ENCODE data around the gene LRRC8E.
"Not testable (repeated sequence)": the region's sequence is repeated elsewhere in the genome, so short reads cannot be mapped to it uniquely, and the experiment has no call there.

Gene LRRC8E

DNA sequence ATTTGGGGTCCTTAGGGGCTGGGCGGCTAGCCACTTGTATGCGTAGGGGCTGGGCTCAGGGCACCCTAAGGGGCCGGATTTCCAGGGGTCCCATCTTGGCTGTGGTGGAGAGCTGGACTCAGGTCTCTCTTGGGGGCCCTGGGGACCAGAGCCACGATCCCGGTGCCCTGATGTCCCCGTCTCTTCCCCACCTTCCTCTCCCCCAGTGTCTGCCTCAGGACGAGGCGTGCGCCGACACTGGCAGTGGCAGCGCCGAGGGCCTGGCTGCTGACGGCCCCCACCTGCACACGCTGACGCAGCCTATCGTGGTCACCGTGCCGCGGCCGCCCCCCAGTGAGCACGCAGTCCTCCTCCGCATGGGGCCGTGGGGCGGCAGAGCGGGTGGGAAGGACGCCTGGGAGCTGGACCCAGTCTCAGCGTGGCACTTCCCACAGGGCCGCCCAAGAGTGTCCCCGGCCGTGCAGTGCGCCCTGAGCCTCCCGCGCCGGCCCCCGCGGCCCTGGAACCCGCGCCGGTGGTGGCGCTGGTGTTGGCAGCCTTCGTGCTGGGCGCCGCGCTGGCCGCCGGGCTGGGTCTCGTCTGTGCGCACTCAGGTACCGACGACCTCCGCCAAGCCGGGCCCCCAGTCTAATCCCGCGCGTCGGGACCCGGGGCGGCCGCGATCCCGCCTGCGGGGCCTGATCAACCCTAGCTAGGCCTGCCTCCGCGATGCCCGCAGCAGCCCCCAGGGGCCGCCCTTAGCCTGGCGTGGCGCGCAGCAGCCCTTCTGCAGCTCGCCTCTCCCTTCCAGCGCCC is 29.2 kb downstream of the LRRC8E start:
- H3K4me3 ChIP-seq (ENCODE audit: low read length) = peak overlapping the region; percentile 55; the same call in 1 of the 2 replicates
- no peak overlapping the region for H3K27ac ChIP-seq (ENCODE audit: low read length)
- H3K36me3 ChIP-seq (ENCODE audit: control insufficient read depth, insufficient read depth, low read length) = peaks cover 6% of the 10 kb centered on the region; the same call in 1 of the 2 replicates
- no peak for DNase-seq (ENCODE audit: low read depth, low spot score)
- no CpG with 5 or more reads among the region's 71 CpGs for WGBS (ENCODE audit: insufficient coverage, insufficient read length)
- H3K27me3 ChIP-seq (ENCODE audit: control insufficient read depth, insufficient read depth, low read length) = peaks cover 13% of the 10 kb centered on the region
- H3K9me3 ChIP-seq (ENCODE audit: control insufficient read depth, insufficient read depth, low read length) = no peaks in the 10 kb centered on the region
- H3K4me1 ChIP-seq (ENCODE audit: control insufficient read depth, insufficient read depth, low read length) = no peaks in the 10 kb centered on the region; the same call in 1 of the 2 replicates

DNA sequence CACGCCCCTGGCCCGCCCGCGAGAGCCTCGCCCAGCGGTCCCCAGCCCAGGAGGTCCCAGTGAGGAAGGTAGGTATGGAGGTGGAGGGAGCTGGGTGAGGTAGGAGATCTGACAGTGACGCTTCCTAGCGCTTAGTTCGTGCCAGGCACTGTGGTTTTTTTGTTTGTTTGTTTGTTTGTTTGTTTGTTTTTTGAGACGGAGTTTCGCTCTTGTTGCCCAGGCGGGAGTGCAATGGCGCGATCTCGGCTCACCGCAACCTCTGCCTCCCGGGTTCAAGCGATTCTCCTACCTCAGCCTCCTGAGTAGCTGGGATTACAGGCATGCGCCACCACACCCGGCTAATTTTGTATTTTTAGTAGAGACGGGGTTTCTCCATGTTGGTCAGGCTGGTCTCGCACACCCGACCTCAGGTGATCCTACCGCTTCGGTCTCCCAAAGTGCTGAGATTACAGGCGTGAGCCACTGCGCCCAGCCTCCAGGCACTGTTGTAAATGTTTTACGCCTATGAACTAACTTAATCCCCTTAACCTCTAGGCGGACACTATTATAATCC is 29.8 kb downstream of the LRRC8E start:
- peaks cover 13% of the 10 kb centered on the region for H3K27me3 ChIP-seq (ENCODE audit: control insufficient read depth, insufficient read depth, low read length)
- no CpG with 5 or more reads among the region's 29 CpGs for WGBS (ENCODE audit: insufficient coverage, insufficient read length)
- peak overlapping the region; percentile 55; the same call in 1 of the 2 replicates for H3K4me3 ChIP-seq (ENCODE audit: low read length)

DNA sequence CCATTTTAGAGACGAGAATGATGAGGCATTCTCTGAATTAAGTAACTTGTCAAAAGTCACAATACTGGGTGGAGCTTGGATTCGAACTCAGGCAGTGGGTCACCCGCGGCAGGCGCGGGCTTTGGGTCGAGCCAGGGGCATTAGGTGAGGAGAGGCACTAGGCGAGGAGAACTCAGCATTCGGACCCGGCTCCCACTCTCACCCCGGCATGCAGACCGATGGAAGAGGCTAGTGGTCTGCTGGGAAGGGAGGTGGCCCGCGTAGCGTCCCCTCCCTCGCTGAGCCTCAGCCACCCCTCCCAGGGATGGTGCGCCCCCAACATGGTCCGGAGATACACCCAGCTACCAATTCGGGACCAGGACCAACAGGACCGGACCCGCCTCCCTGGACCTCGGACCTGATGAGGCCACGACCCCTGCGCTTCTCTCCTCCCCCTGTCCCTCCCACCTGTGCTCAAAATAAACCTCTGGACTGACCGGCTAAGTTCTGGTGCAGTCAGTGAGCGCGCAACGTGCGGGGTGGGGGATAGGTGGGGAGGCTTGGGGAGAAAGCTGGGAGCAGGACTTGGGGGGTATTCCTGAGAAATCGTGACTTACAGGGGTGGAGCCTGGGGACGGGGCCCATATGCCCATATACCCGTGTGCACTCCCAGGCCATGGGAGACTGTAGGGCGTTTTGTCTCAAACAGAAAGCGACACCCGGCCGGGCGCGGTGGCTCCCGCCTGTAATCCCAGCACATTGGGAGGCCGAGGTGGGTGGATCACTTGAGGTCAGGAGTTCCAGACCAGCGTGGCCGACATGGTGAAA is 30.5 kb downstream of the LRRC8E start:
- H3K27me3 ChIP-seq (ENCODE audit: control insufficient read depth, insufficient read depth, low read length) = peaks cover 13% of the 10 kb centered on the region
- no peaks in the 10 kb centered on the region; the same call in 1 of the 2 replicates for H3K4me1 ChIP-seq (ENCODE audit: control insufficient read depth, insufficient read depth, low read length)
- H3K36me3 ChIP-seq (ENCODE audit: control insufficient read depth, insufficient read depth, low read length) = 0 out of 2 replicates have a peak, but pooled peaks cover 3% of the 10 kb centered on the region
- H3K9me3 ChIP-seq (ENCODE audit: control insufficient read depth, insufficient read depth, low read length) = no peaks in the 10 kb centered on the region
- no peak overlapping the region for H3K4me3 ChIP-seq (ENCODE audit: low read length)
- no CpG with 5 or more reads among the region's 42 CpGs for WGBS (ENCODE audit: insufficient coverage, insufficient read length)
- no peak overlapping the region for H3K27ac ChIP-seq (ENCODE audit: low read length)
- no peak for DNase-seq (ENCODE audit: low read depth, low spot score)

More for the DNA sequence above, 29.8 kb downstream of the LRRC8E start:
- H3K9me3 ChIP-seq (ENCODE audit: control insufficient read depth, insufficient read depth, low read length); DNase-seq (ENCODE audit: low read depth, low spot score); H3K4me1 ChIP-seq (ENCODE audit: control insufficient read depth, insufficient read depth, low read length); H3K27ac ChIP-seq (ENCODE audit: low read length); H3K36me3 ChIP-seq (ENCODE audit: control insufficient read depth, insufficient read depth, low read length): not testable (repeated sequence)

DNA sequence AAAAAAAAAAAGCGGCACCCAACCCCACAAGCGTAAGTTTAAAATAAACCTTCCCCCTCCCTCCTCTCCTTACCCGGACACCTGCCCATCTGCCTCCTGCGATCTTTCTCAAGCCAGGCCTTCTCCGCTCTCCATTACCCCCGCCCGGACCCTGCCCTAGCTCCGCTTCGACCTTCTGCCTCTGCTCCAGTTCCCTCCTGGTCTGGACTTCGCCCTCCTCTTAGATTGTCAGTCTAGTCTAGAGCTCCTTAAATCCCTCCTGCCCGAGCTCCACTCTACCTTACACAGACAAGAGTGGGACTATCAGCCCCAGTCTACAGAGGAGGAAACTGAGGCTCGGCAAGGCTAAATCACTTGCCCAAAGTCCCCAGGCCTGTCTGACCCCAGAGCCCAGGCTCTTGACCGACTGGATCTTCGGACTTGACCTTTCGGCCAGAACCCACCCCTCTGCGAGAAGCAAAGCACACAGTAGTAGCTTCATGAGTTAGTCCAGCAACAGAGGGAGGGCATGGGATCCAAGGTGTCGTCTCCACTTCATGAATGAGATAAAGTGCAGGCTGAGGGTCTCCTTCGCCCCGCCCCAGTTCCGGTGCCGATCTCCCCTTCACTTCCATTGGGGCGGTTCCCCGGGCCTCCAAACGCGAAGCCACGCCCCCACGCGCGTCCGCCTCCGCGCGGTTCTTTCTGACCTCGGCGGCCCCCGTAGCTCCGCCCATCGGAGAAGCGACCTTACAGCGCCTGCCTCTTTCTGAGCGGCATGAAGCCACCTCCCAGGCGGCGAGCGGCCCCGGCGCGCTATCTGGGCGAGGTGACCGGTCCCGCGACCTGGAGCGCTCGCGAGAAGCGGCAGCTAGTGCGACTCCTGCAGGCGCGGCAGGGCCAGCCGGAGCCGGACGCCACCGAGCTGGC is 31.6 kb downstream of the LRRC8E start, which contains the start of gene SNAPC2:
SNAPC2 (plus strand) TSS at position 729 of the 909 bp plus-strand sequence; CDS start at position 758, 29 bp downstream.
- Histone ChIP-seq H3K27me3 (ENCODE audit: control insufficient read depth, insufficient read depth, low read length) (peaks cover 13% of the 10 kb centered on the region), H3K9me3 (ENCODE audit: control insufficient read depth, insufficient read depth, low read length) (no peaks in the 10 kb centered on the region), H3K4me3 (ENCODE audit: low read length) (peak within 1 kb of the TSS; percentile 74), H3K4me1 (ENCODE audit: control insufficient read depth, insufficient read depth, low read length) (peaks cover 2% of the 10 kb centered on the region; the same call in 1 of the 2 replicates), H3K27ac (ENCODE audit: low read length) (no peak within 1 kb of the TSS), H3K36me3 (ENCODE audit: control insufficient read depth, insufficient read depth, low read length) (0 out of 2 replicates have a peak, but pooled peaks cover 3% of the 10 kb centered on the region)
- no CpG with 5 or more reads among the region's 62 CpGs for WGBS (ENCODE audit: insufficient coverage, insufficient read length)
- no peak for DNase-seq (ENCODE audit: low read depth, low spot score)

DNA sequence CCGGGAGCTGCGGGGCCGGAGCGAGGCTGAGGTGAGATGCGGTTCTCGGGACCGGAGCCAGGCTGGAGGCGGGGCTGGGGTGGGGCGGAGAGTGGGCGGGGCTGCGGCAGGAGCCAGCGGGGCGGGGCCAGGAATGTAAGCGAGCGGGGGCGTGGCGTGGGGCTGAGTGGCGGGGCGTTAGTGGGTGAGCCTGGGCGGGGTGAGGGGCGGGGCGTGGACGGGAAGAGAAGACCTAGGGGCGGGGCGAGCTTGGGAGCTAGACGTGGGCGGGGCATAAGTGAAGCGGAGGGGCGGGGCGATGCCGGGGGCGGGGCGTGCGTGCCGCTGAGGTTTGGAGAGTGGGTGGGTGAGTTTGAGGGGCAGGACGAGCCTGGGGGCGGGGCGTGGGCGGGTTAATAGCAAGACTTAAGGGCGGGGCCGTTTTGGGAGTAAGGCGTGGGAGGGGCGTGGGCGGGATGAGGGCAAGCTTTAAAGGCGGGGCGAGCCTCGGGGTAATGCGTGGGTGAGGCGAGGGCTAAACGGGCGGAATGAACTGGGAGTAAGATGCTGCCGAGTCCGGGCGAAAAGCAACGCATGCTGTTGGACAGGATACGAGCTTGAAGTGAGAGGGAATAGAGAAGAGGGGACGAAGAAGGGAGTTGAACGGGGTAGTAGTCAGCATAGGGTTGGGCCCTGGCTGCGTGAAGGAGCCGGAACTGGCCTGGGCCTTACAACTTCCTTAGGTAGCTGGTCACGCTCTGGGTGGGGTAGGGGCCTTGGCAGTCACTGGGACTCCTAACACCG is 32.4 kb downstream of the LRRC8E start:
- peaks cover 8% of the 10 kb centered on the region; the same call in 1 of the 2 replicates for H3K27me3 ChIP-seq (ENCODE audit: control insufficient read depth, insufficient read depth, low read length)
- H3K27ac ChIP-seq (ENCODE audit: low read length) = no peak overlapping the region
- peak overlapping the region; percentile 74 for H3K4me3 ChIP-seq (ENCODE audit: low read length)
- no CpG with 5 or more reads among the region's 62 CpGs for whole genome bisulfite sequencing (ENCODE audit: insufficient coverage, insufficient read length)
- H3K9me3 ChIP-seq (ENCODE audit: control insufficient read depth, insufficient read depth, low read length) = no peaks in the 10 kb centered on the region
- 0 out of 2 replicates have a peak, but pooled peaks cover 3% of the 10 kb centered on the region for H3K36me3 ChIP-seq (ENCODE audit: control insufficient read depth, insufficient read depth, low read length)
- no peak for DNase-seq (ENCODE audit: low read depth, low spot score)
- peaks cover 2% of the 10 kb centered on the region; the same call in 1 of the 2 replicates for H3K4me1 ChIP-seq (ENCODE audit: control insufficient read depth, insufficient read depth, low read length)

DNA sequence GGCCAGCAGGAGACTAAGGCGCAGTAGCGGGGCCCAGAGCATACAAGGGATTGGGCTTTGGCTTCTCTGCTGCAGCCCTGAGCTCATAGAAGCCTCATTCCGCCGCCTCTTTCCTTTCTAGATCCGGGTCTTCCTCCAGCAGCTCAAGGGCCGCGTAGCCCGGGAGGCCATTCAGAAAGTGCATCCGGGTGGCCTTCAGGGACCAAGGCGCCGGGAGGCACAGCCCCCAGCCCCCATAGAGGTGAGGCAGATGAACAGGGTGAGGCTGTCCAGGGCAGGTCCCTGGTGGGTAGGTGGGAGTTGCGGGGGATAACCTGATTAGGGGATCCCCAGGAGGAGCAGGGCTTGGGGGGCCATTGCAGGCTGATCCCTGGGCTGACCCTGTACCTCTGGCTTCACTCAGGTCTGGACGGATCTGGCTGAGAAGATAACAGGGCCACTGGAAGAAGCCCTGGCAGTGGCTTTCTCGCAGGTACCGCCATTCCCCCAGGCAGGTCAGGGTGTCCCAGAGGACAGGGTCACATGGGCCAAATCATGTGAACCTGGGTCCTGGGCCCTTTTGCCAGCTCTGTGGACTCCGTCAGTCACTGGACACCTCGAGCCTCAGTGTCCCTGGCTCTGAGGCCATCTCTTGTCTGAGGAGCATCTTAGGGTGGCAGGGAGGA is 33.1 kb downstream of the LRRC8E start:
- Histone ChIP-seq H3K36me3 (ENCODE audit: control insufficient read depth, insufficient read depth, low read length) (0 out of 2 replicates have a peak, but pooled peaks cover 3% of the 10 kb centered on the region), H3K27me3 (ENCODE audit: control insufficient read depth, insufficient read depth, low read length) (peaks cover 5% of the 10 kb centered on the region; the same call in 1 of the 2 replicates), H3K4me3 (ENCODE audit: low read length) (peak overlapping the region; percentile 37; the same call in 1 of the 2 replicates), H3K27ac (ENCODE audit: low read length) (no peak overlapping the region), H3K9me3 (ENCODE audit: control insufficient read depth, insufficient read depth, low read length) (no peaks in the 10 kb centered on the region), H3K4me1 (ENCODE audit: control insufficient read depth, insufficient read depth, low read length) (0 out of 2 replicates have a peak, but pooled peaks cover 3% of the 10 kb centered on the region)
- DNase-seq (ENCODE audit: low read depth, low spot score) = no peak
- no CpG with 5 or more reads among the region's 17 CpGs for WGBS (ENCODE audit: insufficient coverage, insufficient read length)

DNA sequence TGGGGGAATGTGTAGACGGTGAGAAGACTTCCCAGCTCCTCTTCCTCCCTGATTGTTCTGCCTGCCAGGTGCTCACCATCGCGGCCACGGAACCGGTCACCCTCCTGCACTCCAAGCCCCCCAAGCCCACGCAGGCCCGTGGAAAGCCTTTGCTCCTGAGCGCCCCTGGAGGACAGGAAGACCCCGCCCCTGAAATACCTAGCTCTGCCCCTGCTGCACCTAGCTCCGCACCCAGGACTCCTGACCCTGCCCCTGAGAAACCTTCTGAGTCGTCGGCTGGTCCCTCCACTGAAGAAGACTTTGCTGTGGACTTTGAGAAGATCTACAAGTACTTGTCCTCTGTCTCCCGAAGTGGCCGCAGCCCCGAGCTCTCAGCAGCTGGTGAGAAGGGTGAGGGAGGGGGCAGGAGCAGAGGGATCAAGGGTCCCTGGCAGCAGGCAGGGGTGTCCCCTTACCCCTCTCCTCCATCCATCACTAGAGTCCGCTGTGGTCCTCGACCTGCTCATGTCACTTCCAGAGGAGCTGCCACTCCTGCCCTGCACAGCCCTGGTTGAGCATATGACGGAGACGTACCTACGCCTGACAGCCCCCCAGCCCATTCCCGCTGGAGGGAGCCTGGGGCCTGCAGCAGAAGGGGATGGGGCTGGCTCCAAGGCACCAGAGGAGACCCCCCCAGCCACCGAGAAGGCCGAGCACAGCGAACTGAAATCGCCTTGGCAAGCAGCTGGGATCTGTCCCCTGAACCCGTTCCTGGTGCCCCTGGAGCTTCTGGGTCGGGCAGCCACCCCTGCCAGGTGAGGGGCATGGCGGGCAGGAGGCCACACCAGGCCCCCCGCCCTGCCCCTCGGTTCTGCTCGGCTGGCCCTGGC is 33.9 kb downstream of the LRRC8E start:
- 0 out of 2 replicates have a peak, but pooled peaks cover 3% of the 10 kb centered on the region for H3K4me1 ChIP-seq (ENCODE audit: control insufficient read depth, insufficient read depth, low read length)
- H3K27ac ChIP-seq (ENCODE audit: low read length) = no peak overlapping the region
- WGBS (ENCODE audit: insufficient coverage, insufficient read length) = no CpG with 5 or more reads among the region's 31 CpGs
- no peak overlapping the region for H3K4me3 ChIP-seq (ENCODE audit: low read length)
- peaks cover 3% of the 10 kb centered on the region; the same call in 1 of the 2 replicates for H3K36me3 ChIP-seq (ENCODE audit: control insufficient read depth, insufficient read depth, low read length)
- H3K9me3 ChIP-seq (ENCODE audit: control insufficient read depth, insufficient read depth, low read length) = no peaks in the 10 kb centered on the region
- H3K27me3 ChIP-seq (ENCODE audit: control insufficient read depth, insufficient read depth, low read length) = peaks cover 1% of the 10 kb centered on the region; the same call in 1 of the 2 replicates
- DNase-seq (ENCODE audit: low read depth, low spot score) = no peak

DNA sequence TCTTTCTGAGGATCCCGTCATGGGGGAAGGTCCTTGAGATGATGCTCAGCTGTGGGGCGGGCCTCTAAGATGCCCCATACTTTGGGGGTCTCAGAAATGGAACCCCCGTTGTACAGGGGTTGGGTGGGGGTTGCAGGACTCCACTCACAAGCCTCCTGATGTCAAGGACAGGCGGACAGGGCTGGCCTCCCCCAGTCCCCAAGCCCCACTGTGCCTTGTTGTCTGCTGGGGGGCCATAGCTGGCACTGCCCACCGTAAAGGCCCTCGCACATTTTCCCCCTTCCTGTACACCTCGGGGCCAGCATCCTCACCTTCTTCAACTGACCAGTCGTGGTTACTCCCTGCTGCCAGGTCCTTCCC is 34.5 kb downstream of the LRRC8E start:
- Histone ChIP-seq H3K27ac (ENCODE audit: low read length) (no peak overlapping the region), H3K36me3 (ENCODE audit: control insufficient read depth, insufficient read depth, low read length) (peaks cover 6% of the 10 kb centered on the region; the same call in 1 of the 2 replicates), H3K4me3 (ENCODE audit: low read length) (no peak overlapping the region), H3K27me3 (ENCODE audit: control insufficient read depth, insufficient read depth, low read length) (no peaks in the 10 kb centered on the region; the same call in 1 of the 2 replicates), H3K4me1 (ENCODE audit: control insufficient read depth, insufficient read depth, low read length) (0 out of 2 replicates have a peak, but pooled peaks cover 3% of the 10 kb centered on the region), H3K9me3 (ENCODE audit: control insufficient read depth, insufficient read depth, low read length) (no peaks in the 10 kb centered on the region)
- WGBS (ENCODE audit: insufficient coverage, insufficient read length) = no CpG with 5 or more reads among the region's 8 CpGs
- DNase-seq (ENCODE audit: low read depth, low spot score) = no peak
